Peyer's patch (tissue), 4 donors: ENCODE data around the gene PDE6H.

ENCODE experiments used
- POLR2A ChIP-seq, 2 donors: fragments of 450-650 bp; IDR thresholded peaks; one replicate each; pipeline ENCODE4 v1.5.1; 2017; ENCODE audit warnings: antibody characterized with exemption in 2 of 2, mild to moderate bottlenecking in 2 of 2, moderate library complexity in 2 of 2
- TF ChIP-seq, protein P1 (sequence below), 6 experiments: fragments of 450-650 bp in 4 of 6; fragments of 200-600 bp in 2 of 6; sonication (generic) in 1 of 6; IDR thresholded peaks; one replicate each; pipeline ENCODE4 v1.5.1; 2017 to 2019; ENCODE audit warnings: antibody characterized with exemption in 6 of 6, mild to moderate bottlenecking in 3 of 6, moderate library complexity in 1 of 6

- TF ChIP-seq, protein P1, sequence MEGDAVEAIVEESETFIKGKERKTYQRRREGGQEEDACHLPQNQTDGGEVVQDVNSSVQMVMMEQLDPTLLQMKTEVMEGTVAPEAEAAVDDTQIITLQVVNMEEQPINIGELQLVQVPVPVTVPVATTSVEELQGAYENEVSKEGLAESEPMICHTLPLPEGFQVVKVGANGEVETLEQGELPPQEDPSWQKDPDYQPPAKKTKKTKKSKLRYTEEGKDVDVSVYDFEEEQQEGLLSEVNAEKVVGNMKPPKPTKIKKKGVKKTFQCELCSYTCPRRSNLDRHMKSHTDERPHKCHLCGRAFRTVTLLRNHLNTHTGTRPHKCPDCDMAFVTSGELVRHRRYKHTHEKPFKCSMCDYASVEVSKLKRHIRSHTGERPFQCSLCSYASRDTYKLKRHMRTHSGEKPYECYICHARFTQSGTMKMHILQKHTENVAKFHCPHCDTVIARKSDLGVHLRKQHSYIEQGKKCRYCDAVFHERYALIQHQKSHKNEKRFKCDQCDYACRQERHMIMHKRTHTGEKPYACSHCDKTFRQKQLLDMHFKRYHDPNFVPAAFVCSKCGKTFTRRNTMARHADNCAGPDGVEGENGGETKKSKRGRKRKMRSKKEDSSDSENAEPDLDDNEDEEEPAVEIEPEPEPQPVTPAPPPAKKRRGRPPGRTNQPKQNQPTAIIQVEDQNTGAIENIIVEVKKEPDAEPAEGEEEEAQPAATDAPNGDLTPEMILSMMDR (IDR thresholded peaks at IDR 0.05) = no peak
- no peak for TF ChIP-seq POLR2A (IDR thresholded peaks at IDR 0.05)
Measured at GRCh38 chr12:14993117-14993516, 20.3 kb downstream of the PDE6H start.
